Measurements from ENCODE around the gene CD86.
"Not testable (repeated sequence)": the region's sequence is repeated elsewhere in the genome, so short reads cannot be mapped to it uniquely, and the experiment has no call there.

CD86 gene

GRCh38 chr3:122055215-122055614 is at the start of gene CD86:
TSS of gene CD86 (plus strand) at chr3:122055362. CDS start at chr3:122055490, 128 bp downstream.
- in situ Hi-C loops (cut with MboI; ENCODE audit: low sequenced_read_pairs), result no loop called here

- in situ Hi-C loops (cut with MboI; ENCODE audit: low sequenced_read_pairs), result no loop called here
Observed at GRCh38 chr3:122006267-122006666, 48.9 kb upstream of the CD86 start.

- in situ Hi-C loops (cut with MboI; ENCODE audit: low sequenced_read_pairs), result no loop called here
Observed at GRCh38 chr3:122008166-122008565, 47.0 kb upstream of the CD86 start.

- in situ Hi-C loops (cut with MboI; ENCODE audit: low sequenced_read_pairs), result no loop called here
Observed at GRCh38 chr3:122010506-122010905, 44.7 kb upstream of the CD86 start.

GRCh38 chr3:122011396-122011795 is 43.8 kb upstream of the CD86 start:
- in situ Hi-C loops (cut with MboI; ENCODE audit: low sequenced_read_pairs), result no loop called here

- in situ Hi-C loops (cut with MboI; ENCODE audit: low sequenced_read_pairs), result no loop called here
Observed at GRCh38 chr3:122012821-122013220, 42.3 kb upstream of the CD86 start.

GRCh38 chr3:122013448-122013925 is 41.7 kb upstream of the CD86 start:
- in situ Hi-C loops (cut with MboI; ENCODE audit: low sequenced_read_pairs), result no loop called here

- in situ Hi-C loops (cut with MboI; ENCODE audit: low sequenced_read_pairs), result no loop called here
Observed at GRCh38 chr3:122014741-122015140, 40.4 kb upstream of the CD86 start.

- in situ Hi-C loops (cut with MboI; ENCODE audit: low sequenced_read_pairs), result no loop called here
Observed at GRCh38 chr3:122019493-122019892, 35.7 kb upstream of the CD86 start.

GRCh38 chr3:122021037-122021436 is 34.1 kb upstream of the CD86 start:
- in situ Hi-C loops (cut with MboI; ENCODE audit: low sequenced_read_pairs), result no loop called here

- in situ Hi-C loops (cut with MboI; ENCODE audit: low sequenced_read_pairs), result no loop called here
Observed at GRCh38 chr3:122021811-122022401, 33.3 kb upstream of the CD86 start, which contains the start of gene ILDR1. TSS of gene ILDR1 (minus strand) at chr3:122022247. CDS start at chr3:122022077, 170 bp downstream.

- in situ Hi-C loops (cut with MboI; ENCODE audit: low sequenced_read_pairs), result no loop called here
Observed at GRCh38 chr3:122023335-122023910, 31.7 kb upstream of the CD86 start.

- in situ Hi-C loops (cut with MboI; ENCODE audit: low sequenced_read_pairs), result no loop called here
Observed at GRCh38 chr3:122024800-122025199, 30.4 kb upstream of the CD86 start.

GRCh38 chr3:122025296-122025695 is 29.9 kb upstream of the CD86 start:
- in situ Hi-C loops (cut with MboI; ENCODE audit: low sequenced_read_pairs), result no loop called here

- in situ Hi-C loops (cut with MboI; ENCODE audit: low sequenced_read_pairs), result no loop called here
Observed at GRCh38 chr3:122030381-122031122, 24.6 kb upstream of the CD86 start.

- in situ Hi-C loops (cut with MboI; ENCODE audit: low sequenced_read_pairs), result no loop called here
Observed at GRCh38 chr3:122031123-122031468, 24.1 kb upstream of the CD86 start.

- in situ Hi-C loops (cut with MboI; ENCODE audit: low sequenced_read_pairs), result no loop called here
Observed at GRCh38 chr3:122032531-122032930, 22.6 kb upstream of the CD86 start.

GRCh38 chr3:122033023-122033422 is 22.1 kb upstream of the CD86 start:
- in situ Hi-C loops (cut with MboI; ENCODE audit: low sequenced_read_pairs), result no loop called here

- in situ Hi-C loops (cut with MboI; ENCODE audit: low sequenced_read_pairs), result not testable (repeated sequence)
Observed at GRCh38 chr3:122047296-122047695, 7.9 kb upstream of the CD86 start.

GRCh38 chr3:122047773-122048172 is 7.4 kb upstream of the CD86 start:
- in situ Hi-C loops (cut with MboI; ENCODE audit: low sequenced_read_pairs), result not testable (repeated sequence)

- in situ Hi-C loops (cut with MboI; ENCODE audit: low sequenced_read_pairs), result no loop called here
Observed at GRCh38 chr3:122052968-122053367, 2.2 kb upstream of the CD86 start.

GRCh38 chr3:122057671-122058070 is 2.5 kb downstream of the CD86 start:
- in situ Hi-C loops (cut with MboI; ENCODE audit: low sequenced_read_pairs), result no loop called here
